ENCODE results near the gene TSC22D4. TPM values are rescaled to one million over a fixed set of nuclear protein-coding genes. Genes with fewer than 3 reads are reported as not detected.

Gene TSC22D4
- total RNA-seq, 4 donors from 2014 or later, result 29.2 to 65.0 (median 33.7) TPM

DNA sequence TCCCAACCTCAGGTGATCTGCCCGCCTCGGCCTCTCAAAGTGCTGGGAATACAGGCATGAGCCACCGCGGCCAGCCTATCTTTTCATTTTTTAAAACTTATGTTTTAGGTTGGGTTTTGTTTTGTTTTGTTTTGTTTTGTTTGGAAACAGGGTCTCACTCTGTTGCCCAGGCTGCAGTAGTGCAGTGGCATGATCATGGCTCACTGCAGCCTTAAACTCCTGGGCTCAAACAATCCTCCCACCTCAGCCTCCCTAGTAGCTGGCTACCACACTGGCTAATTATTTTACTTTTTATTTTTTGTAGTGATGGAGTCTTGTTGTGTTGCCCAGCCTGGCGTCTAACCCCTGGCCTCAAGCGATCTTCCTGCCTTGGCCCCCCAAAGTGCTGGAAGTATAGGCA is 40.6 kb upstream of the TSC22D4 start:
- TF ChIP-seq CTCF (IDR thresholded peaks at IDR 0.05) (no peak), POLR2A (IDR thresholded peaks at IDR 0.05) (no peak)
- Histone ChIP-seq H3K36me3 (no peaks in the 10 kb centered on the region), H3K27ac (no peak overlapping the region), H3K4me1 (peaks cover 15 to 26% (median 18%) of the 10 kb centered on the region in 3 donors), H3K9me3 (no peaks in the 10 kb centered on the region), H3K27me3 (no peaks in the 10 kb centered on the region), H3K4me3 (no peak overlapping the region)
- 78 to 90% methylated on average over 6 of the region's 6 CpGs for WGBS, 2 donors
- intact Hi-C loops (cut with DNase I), result no loop called here
- DNase-seq, result no peak

- H3K4me1 ChIP-seq, result peaks cover 15 to 26% (median 18%) of the 10 kb centered on the region in 3 donors
- no peak overlapping the region for H3K27ac ChIP-seq
- H3K4me3 ChIP-seq, result no peak overlapping the region
- H3K9me3 ChIP-seq, result no peaks in the 10 kb centered on the region
- intact Hi-C loops (cut with DNase I), result no loop called here
- H3K27me3 ChIP-seq, result no peaks in the 10 kb centered on the region
- 75 to 81% methylated on average over 2 of the region's 2 CpGs for WGBS, 2 donors
- no peaks in the 10 kb centered on the region for H3K36me3 ChIP-seq
- DNase-seq, result no peak
- TF ChIP-seq CTCF (IDR thresholded peaks at IDR 0.05) (no peak), POLR2A (IDR thresholded peaks at IDR 0.05) (no peak)
Measured at GRCh38 chr7:100517305-100517704, 38.3 kb upstream of the TSC22D4 start.

GRCh38 chr7:100516135-100516812 is 37.3 kb upstream of the TSC22D4 start:
- Histone ChIP-seq H3K27me3 (no peaks in the 10 kb centered on the region), H3K9me3 (no peaks in the 10 kb centered on the region), H3K36me3 (no peaks in the 10 kb centered on the region), H3K4me1 (peaks cover 15 to 26% (median 18%) of the 10 kb centered on the region in 3 donors), H3K4me3 (no peak overlapping the region), H3K27ac (peak overlapping the region; percentile 6 to 66 (median 40))
- WGBS, 2 donors, result 11 to 15% methylated on average over 4 of the region's 4 CpGs
- intact Hi-C loops (cut with DNase I), result no loop called here
- no peak for DNase-seq
- TF ChIP-seq CTCF (IDR thresholded peaks at IDR 0.05) (no peak), POLR2A (IDR thresholded peaks at IDR 0.05) (no peak)

DNA sequence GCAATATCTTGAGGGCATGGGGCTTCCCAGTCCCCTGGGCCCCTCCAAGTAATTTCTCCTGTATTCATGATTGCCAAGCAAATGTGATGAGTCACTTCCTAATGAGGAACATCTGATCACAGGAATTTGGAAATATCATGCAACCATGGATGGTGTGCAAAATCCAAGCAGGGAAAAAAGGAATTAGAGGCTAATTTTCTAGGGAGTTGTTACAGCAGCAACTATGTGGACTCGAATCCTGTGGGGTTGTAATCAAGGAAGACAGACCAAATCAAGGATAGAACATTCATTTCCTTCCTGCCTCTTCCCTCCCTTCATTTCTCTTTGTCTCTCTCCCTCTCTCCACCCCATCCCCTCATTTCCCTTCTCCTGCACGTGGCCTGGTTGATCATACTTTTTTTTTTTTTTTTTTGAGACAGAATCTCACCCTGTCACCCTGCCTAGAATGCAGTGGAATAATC is 36.1 kb upstream of the TSC22D4 start:
- TF ChIP-seq POLR2A (IDR thresholded peaks at IDR 0.05) (no peak), CTCF (IDR thresholded peaks at IDR 0.05) (no peak)
- Histone ChIP-seq H3K27me3 (no peaks in the 10 kb centered on the region), H3K4me3 (no peak overlapping the region), H3K9me3 (no peaks in the 10 kb centered on the region), H3K4me1 (peaks cover 15 to 26% (median 18%) of the 10 kb centered on the region in 3 donors), H3K36me3 (no peaks in the 10 kb centered on the region), H3K27ac (peak overlapping the region in 2 of 4 donors; percentile 54 to 66)
- no peak for DNase-seq
- WGBS, 2 donors, result 3 to 18% methylated on average over 2 of the region's 2 CpGs
- intact Hi-C loops (cut with DNase I), result no loop called here

GRCh38 chr7:100513212-100513810 is 34.3 kb upstream of the TSC22D4 start:
- intact Hi-C loops (cut with DNase I), result no loop called here
- 73 to 84% methylated on average over 7 to 8 of the region's 9 CpGs for WGBS, 2 donors
- TF ChIP-seq CTCF (IDR thresholded peaks at IDR 0.05) (no peak), POLR2A (IDR thresholded peaks at IDR 0.05) (no peak)
- Histone ChIP-seq H3K9me3 (no peaks in the 10 kb centered on the region), H3K4me3 (no peak overlapping the region), H3K27ac (no peak overlapping the region), H3K36me3 (no peaks in the 10 kb centered on the region), H3K27me3 (no peaks in the 10 kb centered on the region), H3K4me1 (peaks cover 15 to 38% (median 18%) of the 10 kb centered on the region in 3 donors)
- no peak for DNase-seq

Measured in esophagus squamous epithelium (tissue), 5 donors.